ENCODE results near the gene ALPI.

Gene ALPI

GRCh38 chr2:232415736-232416520 is 40.0 kb upstream of the ALPI start:
- no peak overlapping the region for H3K4me3 ChIP-seq (ENCODE audit: low read length)
- no peaks in the 10 kb centered on the region for H3K9me3 ChIP-seq (ENCODE audit: control insufficient read depth, low read length)
- no peak for DNase-seq (ENCODE audit: low read depth)
- peaks cover 61% of the 10 kb centered on the region for H3K27me3 ChIP-seq (replicated peaks; ENCODE audit: control insufficient read depth, insufficient read depth, low read length)
- H3K4me1 ChIP-seq (ENCODE audit: control insufficient read depth, insufficient read depth, low read length): no peaks in the 10 kb centered on the region
- H3K36me3 ChIP-seq (ENCODE audit: control insufficient read depth, insufficient read depth, low read length, severe bottlenecking): no peaks in the 10 kb centered on the region
- H3K9ac ChIP-seq (ENCODE audit: low read length): no peak overlapping the region

- no peaks in the 10 kb centered on the region for H3K36me3 ChIP-seq (ENCODE audit: control insufficient read depth, insufficient read depth, low read length, severe bottlenecking)
- no peak overlapping the region for H3K9ac ChIP-seq (ENCODE audit: low read length)
- peaks cover 62% of the 10 kb centered on the region for H3K27me3 ChIP-seq (replicated peaks; ENCODE audit: control insufficient read depth, insufficient read depth, low read length)
- H3K4me3 ChIP-seq (ENCODE audit: low read length): no peak overlapping the region
- DNase-seq (ENCODE audit: low read depth): no peak
- H3K4me1 ChIP-seq (ENCODE audit: control insufficient read depth, insufficient read depth, low read length): no peaks in the 10 kb centered on the region
- H3K9me3 ChIP-seq (ENCODE audit: control insufficient read depth, low read length): peaks cover 2% of the 10 kb centered on the region
These were observed 39.2 kb upstream of the ALPI start for GRCh38 chr2:232416521-232417470.

GRCh38 chr2:232417489-232417888 is 38.5 kb upstream of the ALPI start:
- DNase-seq (ENCODE audit: low read depth): no peak
- H3K4me3 ChIP-seq (ENCODE audit: low read length): no peak overlapping the region

GRCh38 chr2:232418056-232418455 is 37.9 kb upstream of the ALPI start:
- Histone ChIP-seq H3K9ac (ENCODE audit: low read length) (no peak overlapping the region), H3K4me3 (ENCODE audit: low read length) (no peak overlapping the region), H3K4me1 (ENCODE audit: control insufficient read depth, insufficient read depth, low read length) (no peaks in the 10 kb centered on the region), H3K9me3 (ENCODE audit: control insufficient read depth, low read length) (peaks cover 11% of the 10 kb centered on the region), H3K27me3 (replicated peaks; ENCODE audit: control insufficient read depth, insufficient read depth, low read length) (peaks cover 61% of the 10 kb centered on the region), H3K36me3 (ENCODE audit: control insufficient read depth, insufficient read depth, low read length, severe bottlenecking) (no peaks in the 10 kb centered on the region)
- DNase-seq (ENCODE audit: low read depth): no peak

More at GRCh38 chr2:232417489-232417888, 38.5 kb upstream of the ALPI start:
- H3K27me3 ChIP-seq (replicated peaks; ENCODE audit: control insufficient read depth, insufficient read depth, low read length): peaks cover 62% of the 10 kb centered on the region
- no peaks in the 10 kb centered on the region for H3K4me1 ChIP-seq (ENCODE audit: control insufficient read depth, insufficient read depth, low read length)
- peaks cover 7% of the 10 kb centered on the region for H3K9me3 ChIP-seq (ENCODE audit: control insufficient read depth, low read length)
- no peaks in the 10 kb centered on the region for H3K36me3 ChIP-seq (ENCODE audit: control insufficient read depth, insufficient read depth, low read length, severe bottlenecking)
- H3K9ac ChIP-seq (ENCODE audit: low read length): no peak overlapping the region

DNA sequence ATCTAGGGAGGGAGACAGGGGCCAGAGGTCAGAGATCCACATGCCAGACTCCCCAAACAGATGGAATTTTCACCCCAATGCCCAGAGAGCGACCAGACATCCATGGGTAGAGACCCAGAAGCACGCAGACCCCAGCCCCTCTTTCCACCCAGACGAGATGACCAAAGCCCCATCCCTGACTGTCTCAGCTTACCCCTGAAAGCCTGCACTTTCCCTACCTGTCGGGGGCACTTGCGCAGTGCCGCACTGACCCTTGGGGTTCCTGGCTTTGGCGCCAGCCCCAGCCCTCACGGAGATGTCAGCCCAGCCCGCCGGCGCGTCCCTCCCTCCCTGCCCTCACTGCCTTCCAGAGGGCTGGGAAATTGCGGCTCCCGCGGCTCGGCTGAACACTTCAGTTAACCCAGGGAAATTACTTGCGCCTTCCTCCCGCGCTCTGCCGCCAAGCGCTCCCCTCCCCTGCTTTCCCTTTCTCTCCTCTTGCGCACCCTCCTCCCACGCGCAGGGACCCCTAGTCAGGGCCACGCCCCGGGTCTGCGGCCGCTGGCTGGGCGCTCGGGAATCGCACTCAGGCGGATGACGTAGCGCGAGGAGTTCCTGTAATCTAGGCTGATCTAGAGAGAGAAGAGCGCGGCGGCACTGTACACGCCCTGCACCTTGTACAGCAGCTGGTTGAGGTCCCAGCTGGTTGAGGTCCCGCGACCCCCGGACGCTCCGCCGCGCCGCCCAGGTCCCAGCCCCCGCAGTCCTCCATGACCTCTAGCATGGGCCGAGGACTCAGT is 37.3 kb upstream of the ALPI start:
- H3K9me3 ChIP-seq (ENCODE audit: control insufficient read depth, low read length): peaks cover 11% of the 10 kb centered on the region
- no peak overlapping the region for H3K9ac ChIP-seq (ENCODE audit: low read length)
- no peak overlapping the region for H3K4me3 ChIP-seq (ENCODE audit: low read length)
- DNase-seq (ENCODE audit: low read depth): peak; percentile 60
- peaks cover 55% of the 10 kb centered on the region for H3K27me3 ChIP-seq (replicated peaks; ENCODE audit: control insufficient read depth, insufficient read depth, low read length)
- H3K36me3 ChIP-seq (ENCODE audit: control insufficient read depth, insufficient read depth, low read length, severe bottlenecking): no peaks in the 10 kb centered on the region
- H3K4me1 ChIP-seq (ENCODE audit: control insufficient read depth, insufficient read depth, low read length): no peaks in the 10 kb centered on the region

- no peak overlapping the region for H3K9ac ChIP-seq (ENCODE audit: low read length)
- DNase-seq (ENCODE audit: low read depth): no peak
- H3K27me3 ChIP-seq (replicated peaks; ENCODE audit: control insufficient read depth, insufficient read depth, low read length): peaks cover 61% of the 10 kb centered on the region
- no peaks in the 10 kb centered on the region for H3K4me1 ChIP-seq (ENCODE audit: control insufficient read depth, insufficient read depth, low read length)
- H3K36me3 ChIP-seq (ENCODE audit: control insufficient read depth, insufficient read depth, low read length, severe bottlenecking): no peaks in the 10 kb centered on the region
- peaks cover 11% of the 10 kb centered on the region for H3K9me3 ChIP-seq (ENCODE audit: control insufficient read depth, low read length)
- no peak overlapping the region for H3K4me3 ChIP-seq (ENCODE audit: low read length)
These were observed 36.5 kb upstream of the ALPI start for GRCh38 chr2:232419245-232420072.

- Histone ChIP-seq H3K27me3 (replicated peaks; ENCODE audit: control insufficient read depth, insufficient read depth, low read length) (peaks cover 62% of the 10 kb centered on the region), H3K9ac (ENCODE audit: low read length) (no peak overlapping the region), H3K36me3 (ENCODE audit: control insufficient read depth, insufficient read depth, low read length, severe bottlenecking) (no peaks in the 10 kb centered on the region), H3K9me3 (ENCODE audit: control insufficient read depth, low read length) (peaks cover 11% of the 10 kb centered on the region), H3K4me1 (ENCODE audit: control insufficient read depth, insufficient read depth, low read length) (no peaks in the 10 kb centered on the region), H3K4me3 (ENCODE audit: low read length) (no peak overlapping the region)
- no peak for DNase-seq (ENCODE audit: low read depth)
These were observed 35.9 kb upstream of the ALPI start for GRCh38 chr2:232420073-232420454.

GRCh38 chr2:232420463-232421188 is 35.3 kb upstream of the ALPI start:
- DNase-seq (ENCODE audit: low read depth): peak; percentile 32
- Histone ChIP-seq H3K4me3 (ENCODE audit: low read length) (no peak overlapping the region), H3K9ac (ENCODE audit: low read length) (no peak overlapping the region), H3K36me3 (ENCODE audit: control insufficient read depth, insufficient read depth, low read length, severe bottlenecking) (no peaks in the 10 kb centered on the region), H3K4me1 (ENCODE audit: control insufficient read depth, insufficient read depth, low read length) (no peaks in the 10 kb centered on the region), H3K27me3 (replicated peaks; ENCODE audit: control insufficient read depth, insufficient read depth, low read length) (peaks cover 59% of the 10 kb centered on the region), H3K9me3 (ENCODE audit: control insufficient read depth, low read length) (peaks cover 11% of the 10 kb centered on the region)

- Histone ChIP-seq H3K4me1 (ENCODE audit: control insufficient read depth, insufficient read depth, low read length) (no peaks in the 10 kb centered on the region), H3K9ac (ENCODE audit: low read length) (no peak overlapping the region), H3K4me3 (ENCODE audit: low read length) (no peak overlapping the region), H3K9me3 (ENCODE audit: control insufficient read depth, low read length) (peaks cover 11% of the 10 kb centered on the region), H3K27me3 (replicated peaks; ENCODE audit: control insufficient read depth, insufficient read depth, low read length) (peaks cover 54% of the 10 kb centered on the region), H3K36me3 (ENCODE audit: control insufficient read depth, insufficient read depth, low read length, severe bottlenecking) (no peaks in the 10 kb centered on the region)
- DNase-seq (ENCODE audit: low read depth): no peak
These were observed 34.7 kb upstream of the ALPI start for GRCh38 chr2:232421189-232421785.

DNA sequence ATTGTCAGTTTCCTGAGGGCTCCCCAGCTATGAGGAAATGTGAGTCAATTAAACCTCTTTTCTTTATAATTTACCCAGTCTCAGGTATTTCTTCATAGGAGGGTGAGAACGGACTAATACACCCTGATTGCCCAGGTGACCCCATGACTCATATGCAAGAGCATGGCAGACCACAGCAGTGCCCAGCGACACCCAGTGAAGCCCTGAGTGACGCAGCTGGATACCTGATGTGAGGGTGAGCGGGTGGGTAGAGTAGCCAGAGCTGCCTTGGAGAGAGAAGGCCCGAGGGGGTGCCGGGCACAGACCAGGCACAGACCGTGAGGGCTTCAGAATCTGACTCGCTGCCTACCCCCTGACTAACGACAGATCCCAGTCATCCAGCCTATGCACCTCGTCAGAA is 33.9 kb upstream of the ALPI start:
- Histone ChIP-seq H3K4me1 (ENCODE audit: control insufficient read depth, insufficient read depth, low read length) (no peaks in the 10 kb centered on the region), H3K27me3 (replicated peaks; ENCODE audit: control insufficient read depth, insufficient read depth, low read length) (peaks cover 47% of the 10 kb centered on the region), H3K4me3 (ENCODE audit: low read length) (no peak overlapping the region), H3K9me3 (ENCODE audit: control insufficient read depth, low read length) (peaks cover 11% of the 10 kb centered on the region), H3K9ac (ENCODE audit: low read length) (no peak overlapping the region), H3K36me3 (ENCODE audit: control insufficient read depth, insufficient read depth, low read length, severe bottlenecking) (no peaks in the 10 kb centered on the region)
- DNase-seq (ENCODE audit: low read depth): no peak
